Stimulated activated CD4-positive, alpha-beta T cell treated with anti-CD3 and anti-CD28 coated beads, TNF-alpha, amount 100 ng/mL, for 4 hours (primary cell): ENCODE results near the gene MINK1.

Source experiments
- DNase-seq, 3 experiments: peaks; one replicate each; pipeline ENCODE4 v3.0.0-alpha.2; 2020; ENCODE audit warnings: low read depth in 3 of 3

The MINK1 gene

DNA sequence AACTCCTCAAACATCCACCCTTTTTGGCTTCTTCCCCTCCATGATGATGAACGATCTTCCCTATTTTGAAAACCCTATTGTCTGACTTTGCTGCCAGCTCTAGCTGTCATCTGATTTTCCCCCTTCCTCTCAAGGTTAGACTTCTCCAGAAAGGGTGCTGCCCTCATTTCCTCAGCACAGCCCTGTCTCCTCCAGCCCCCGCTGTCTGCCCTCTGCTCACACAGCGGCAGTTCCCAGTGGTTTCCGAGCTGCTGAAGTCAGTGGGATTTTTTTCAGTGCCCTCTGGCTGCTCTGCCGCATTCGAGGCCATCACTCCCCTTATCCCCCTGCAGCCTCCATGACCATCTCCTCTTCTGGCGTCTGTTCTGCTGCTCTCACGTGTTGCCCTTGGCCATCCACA is 39.6 kb downstream of the MINK1 start:
- DNase-seq, result no peak

DNA sequence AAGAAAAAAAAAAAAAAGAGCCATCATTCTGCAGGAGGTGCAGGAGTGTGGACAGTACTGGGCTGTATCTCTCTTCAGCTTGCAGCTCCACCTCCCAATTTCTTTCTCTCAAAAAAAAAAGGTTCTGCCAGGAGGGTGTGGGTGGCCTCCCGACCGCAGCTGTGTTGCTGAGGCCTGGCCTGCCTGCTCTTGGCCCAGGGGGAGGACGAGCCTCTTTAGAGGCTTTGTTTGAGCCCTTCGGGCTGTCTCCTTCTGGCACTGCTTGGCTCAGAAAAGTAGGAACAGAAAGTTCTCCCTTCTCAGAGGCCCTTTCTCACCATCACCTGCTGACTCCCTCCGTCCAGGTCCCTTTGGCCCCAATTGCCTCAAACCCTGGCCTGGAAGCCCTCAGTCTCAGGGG is 43.9 kb downstream of the MINK1 start:
- no peak for DNase-seq

DNA sequence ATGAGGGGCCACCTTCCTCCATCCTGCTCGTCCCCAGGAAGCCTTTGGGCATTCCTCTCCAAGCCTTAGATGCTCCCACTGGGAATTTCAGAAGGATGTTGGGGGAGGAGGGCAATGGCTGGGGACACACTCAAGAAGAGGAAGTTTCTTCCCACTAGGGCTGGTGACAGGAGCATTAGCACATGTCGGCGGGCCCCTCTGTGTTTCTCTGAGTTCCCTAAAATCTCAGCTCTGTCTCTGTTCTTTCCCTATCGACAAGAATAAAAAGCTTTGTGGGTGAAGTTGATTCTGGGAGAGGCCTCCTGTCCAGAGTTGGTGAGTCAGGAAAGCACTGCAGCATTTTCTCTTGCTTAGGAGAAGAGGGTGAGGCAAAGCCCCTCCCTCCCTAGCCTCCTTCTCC is 46.5 kb downstream of the MINK1 start:
- no peak for DNase-seq

DNA sequence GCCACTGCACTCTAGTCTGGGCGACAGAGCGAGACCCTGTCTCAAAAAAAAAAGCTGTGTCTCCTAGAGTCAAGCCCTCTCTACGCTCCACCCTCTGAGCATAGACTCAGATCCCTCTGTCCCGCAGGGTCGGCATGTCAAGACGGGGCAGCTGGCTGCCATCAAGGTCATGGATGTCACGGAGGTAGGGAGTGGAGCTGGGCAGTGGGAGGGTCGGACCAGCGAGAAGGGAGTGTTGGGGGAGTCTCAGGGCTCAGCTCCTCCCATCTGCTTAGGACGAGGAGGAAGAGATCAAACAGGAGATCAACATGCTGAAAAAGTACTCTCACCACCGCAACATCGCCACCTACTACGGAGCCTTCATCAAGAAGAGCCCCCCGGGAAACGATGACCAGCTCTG is 47.7 kb downstream of the MINK1 start:
- DNase-seq, result no peak

DNA sequence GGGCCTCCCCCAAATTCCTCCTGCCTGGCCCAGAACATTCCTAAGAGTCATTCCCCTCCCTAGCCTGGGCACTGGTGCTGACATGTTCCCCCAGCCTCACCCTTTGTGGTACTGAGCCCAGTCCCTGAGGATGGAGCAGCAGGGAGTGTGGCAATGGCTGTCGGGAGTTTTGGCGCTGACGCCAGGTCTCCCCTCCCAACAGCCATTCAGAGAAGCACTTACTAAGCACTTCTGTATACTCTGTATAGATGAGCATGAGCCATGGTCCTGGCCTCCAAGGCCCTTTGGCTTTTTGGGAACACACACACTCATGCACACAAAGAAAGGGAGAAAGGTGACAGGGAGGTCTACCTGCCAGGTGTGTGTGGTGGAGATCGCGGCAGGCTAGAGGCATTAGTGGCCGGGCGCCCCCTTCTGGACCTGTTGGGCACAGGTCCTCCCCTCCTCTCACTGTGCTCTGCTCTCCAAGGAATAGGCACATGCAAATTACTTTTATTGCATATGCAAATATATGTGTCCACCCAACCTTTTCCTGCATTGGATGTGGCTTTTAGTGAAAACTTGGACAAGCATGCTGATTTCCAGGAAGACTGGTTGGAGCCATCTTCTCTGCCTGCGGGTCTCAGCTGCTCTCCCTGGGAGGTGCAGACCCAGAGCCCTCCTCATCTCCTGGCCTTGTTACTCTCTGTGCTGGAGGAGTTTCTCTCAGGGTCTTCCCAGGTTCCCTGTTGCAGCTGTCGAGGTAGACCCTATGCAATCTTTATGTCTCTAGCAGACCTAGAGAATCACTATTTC is 48.8 kb downstream of the MINK1 start:
- peak in 2 of 3 experiments; percentile 37 to 53 for DNase-seq

DNA sequence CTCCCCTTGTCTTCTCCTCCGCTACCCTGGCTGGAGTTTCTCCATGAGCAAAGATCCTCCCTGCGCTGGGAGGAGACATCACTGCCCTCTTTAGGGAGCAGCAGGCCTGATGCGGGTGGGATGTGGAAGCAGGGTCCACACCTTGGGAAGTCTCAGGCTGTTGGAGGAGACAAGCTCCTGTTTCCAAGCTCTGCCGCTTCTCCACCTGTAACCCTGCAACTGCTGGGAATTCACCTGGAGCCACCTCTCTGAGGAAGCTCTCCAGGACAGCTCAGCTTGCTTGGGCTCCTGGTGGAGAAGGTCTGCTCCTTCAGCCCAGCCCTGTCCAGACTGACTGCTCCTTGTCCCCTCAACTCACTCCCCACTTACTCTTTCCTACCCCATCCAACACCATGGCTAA is 51.3 kb downstream of the MINK1 start:
- no peak for DNase-seq

DNA sequence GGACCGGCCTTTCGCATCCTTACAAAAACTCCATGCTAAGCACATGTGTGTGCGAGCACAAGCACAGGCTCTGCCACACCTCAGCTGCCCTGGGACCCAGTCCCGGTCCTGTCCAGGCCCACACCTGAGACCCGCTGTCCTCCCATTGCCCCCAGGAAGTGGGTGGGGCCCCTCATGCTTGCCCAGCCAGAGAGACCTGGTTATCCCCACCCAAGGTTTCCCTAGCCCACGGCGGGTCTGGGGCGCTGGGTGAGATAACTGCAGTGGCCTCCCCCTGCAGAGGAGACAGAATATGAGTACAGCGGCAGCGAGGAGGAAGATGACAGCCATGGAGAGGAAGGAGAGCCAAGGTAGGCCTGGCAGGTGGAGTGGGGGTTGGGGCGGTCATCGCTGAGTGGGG is 53.7 kb downstream of the MINK1 start:
- no peak for DNase-seq

GRCh38 chr17:4887581-4887980 is 54.4 kb downstream of the MINK1 start:
- DNase-seq, result no peak

GRCh38 chr17:4891411-4892410 is 58.6 kb downstream of the MINK1 start:
- no peak for DNase-seq

- DNase-seq, result no peak
These were observed 59.5 kb downstream of the MINK1 start for GRCh38 chr17:4892499-4893221.

DNA sequence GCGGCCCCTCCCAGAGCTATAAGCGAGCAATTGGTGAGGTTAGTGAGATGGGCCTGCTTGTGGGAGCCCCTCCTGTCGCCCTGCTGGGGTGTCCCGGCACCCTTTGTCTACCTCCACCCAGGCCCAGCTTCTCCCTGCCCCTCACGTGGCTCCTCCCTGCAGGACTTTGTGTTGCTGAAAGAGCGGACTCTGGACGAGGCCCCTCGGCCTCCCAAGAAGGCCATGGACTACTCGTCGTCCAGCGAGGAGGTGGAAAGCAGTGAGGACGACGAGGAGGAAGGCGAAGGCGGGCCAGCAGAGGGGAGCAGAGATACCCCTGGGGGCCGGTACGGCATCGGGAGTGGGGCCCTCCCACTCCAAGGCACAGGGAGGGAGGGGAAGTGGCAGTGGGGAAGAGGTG is 60.1 kb downstream of the MINK1 start:
- DNase-seq, result no peak

DNA sequence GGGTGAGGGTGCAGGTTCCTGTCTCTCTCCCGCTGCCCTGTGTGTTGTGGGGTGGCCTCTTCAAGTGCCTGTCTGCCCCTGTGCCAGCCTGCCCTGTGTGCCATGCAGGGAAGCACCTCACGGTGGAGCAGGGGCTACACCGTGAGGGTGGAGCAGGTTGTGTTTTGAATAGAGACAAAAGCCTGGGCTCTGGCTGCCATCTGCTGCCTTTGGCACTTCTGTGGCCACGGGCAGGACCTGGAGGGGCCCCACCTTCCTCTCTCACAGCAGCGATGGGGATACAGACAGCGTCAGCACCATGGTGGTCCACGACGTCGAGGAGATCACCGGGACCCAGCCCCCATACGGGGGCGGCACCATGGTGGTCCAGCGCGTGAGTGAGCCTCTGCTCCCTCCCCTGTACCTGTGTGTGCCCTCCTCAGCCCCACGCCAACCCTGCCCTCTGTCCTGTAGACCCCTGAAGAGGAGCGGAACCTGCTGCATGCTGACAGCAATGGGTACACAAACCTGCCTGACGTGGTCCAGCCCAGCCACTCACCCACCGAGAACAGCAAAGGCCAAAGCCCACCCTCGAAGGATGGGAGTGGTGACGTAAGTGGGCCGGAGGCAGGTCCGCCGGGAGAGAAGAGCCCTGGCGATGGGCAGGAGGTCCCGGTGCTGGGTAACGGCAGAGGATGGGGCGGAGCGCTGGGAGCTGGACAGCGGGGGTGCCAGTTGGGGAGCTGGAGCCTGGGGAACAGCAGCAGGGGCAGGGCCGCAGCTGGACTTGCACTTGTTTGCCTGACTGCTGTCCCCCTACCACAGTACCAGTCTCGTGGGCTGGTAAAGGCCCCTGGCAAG is 60.8 kb downstream of the MINK1 start:
- no peak for DNase-seq

DNA sequence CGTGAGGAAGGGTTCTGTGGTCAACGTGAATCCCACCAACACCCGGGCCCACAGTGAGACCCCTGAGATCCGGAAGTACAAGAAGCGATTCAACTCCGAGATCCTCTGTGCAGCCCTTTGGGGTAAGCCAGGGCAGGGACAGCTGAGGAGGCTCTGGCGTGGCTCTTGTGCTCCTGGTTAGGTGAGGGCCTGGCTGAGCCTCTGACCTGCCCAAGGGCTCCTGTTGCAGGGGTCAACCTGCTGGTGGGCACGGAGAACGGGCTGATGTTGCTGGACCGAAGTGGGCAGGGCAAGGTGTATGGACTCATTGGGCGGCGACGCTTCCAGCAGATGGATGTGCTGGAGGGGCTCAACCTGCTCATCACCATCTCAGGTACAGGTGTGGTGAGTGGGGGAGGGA is 62.0 kb downstream of the MINK1 start:
- no peak for DNase-seq

GRCh38 chr17:4895657-4896331 is 62.7 kb downstream of the MINK1 start:
- DNase-seq, result no peak

DNA sequence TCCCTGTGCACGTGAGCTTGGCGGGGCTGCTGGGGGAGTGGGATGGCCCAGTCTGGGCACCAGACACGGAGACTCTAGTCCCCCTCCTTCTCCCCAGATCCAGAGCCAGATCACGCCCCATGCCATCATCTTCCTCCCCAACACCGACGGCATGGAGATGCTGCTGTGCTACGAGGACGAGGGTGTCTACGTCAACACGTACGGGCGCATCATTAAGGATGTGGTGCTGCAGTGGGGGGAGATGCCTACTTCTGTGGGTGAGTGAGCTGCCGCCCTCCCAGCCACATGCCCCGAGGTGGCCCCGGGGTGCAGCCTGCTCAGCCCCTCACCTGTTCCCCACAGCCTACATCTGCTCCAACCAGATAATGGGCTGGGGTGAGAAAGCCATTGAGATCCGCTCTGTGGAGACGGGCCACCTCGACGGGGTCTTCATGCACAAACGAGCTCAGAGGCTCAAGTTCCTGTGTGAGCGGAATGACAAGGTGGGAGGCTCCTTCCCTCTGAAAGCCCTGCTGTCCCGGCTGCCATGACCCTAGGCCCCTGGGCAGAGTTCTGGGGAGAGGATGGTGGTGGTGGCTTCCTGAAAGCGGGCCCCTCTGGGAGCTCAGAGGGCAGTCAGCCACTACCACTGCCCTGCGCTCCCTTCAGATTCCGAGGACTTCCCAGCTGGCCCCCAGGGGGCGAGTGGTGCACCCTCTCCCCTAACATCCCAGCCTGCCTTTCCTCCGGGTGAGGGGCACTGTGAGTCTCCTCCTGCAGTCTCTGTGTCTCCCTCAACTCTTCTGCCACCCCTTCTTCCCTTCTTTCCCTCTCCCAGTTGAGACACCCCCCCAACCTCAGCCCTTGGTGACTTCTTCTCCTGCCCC is 63.4 kb downstream of the MINK1 start:
- no peak for DNase-seq

DNA sequence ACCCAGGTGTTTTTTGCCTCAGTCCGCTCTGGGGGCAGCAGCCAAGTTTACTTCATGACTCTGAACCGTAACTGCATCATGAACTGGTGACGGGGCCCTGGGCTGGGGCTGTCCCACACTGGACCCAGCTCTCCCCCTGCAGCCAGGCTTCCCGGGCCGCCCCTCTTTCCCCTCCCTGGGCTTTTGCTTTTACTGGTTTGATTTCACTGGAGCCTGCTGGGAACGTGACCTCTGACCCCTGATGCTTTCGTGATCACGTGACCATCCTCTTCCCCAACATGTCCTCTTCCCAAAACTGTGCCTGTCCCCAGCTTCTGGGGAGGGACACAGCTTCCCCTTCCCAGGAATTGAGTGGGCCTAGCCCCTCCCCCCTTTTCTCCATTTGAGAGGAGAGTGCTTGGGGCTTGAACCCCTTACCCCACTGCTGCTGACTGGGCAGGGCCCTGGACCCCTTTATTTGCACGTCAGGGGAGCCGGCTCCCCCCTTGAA is 64.1 kb downstream of the MINK1 start:
- no peak for DNase-seq

DNA sequence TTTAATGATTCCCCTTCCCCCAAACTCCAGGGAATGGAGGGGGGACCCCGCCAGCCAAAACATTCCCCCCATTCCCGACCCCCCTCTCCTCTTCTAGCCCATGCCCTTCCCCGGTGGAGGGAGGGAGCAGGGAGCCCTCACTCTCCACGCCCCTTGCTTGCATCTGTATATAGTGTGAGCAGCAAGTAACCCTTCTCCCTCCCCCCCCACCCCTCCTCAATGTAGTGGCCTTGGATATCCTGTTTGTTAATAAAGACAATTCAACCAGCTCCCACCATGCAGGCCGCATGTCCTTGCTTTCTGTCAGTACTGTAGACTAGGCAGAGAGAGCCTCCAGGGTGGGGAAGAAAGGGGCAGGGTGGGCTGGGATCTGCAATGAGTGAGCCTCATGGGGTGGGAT is 64.6 kb downstream of the MINK1 start:
- no peak for DNase-seq

- DNase-seq, result no peak
These were observed 65.2 kb downstream of the MINK1 start for GRCh38 chr17:4898351-4898750.

DNA sequence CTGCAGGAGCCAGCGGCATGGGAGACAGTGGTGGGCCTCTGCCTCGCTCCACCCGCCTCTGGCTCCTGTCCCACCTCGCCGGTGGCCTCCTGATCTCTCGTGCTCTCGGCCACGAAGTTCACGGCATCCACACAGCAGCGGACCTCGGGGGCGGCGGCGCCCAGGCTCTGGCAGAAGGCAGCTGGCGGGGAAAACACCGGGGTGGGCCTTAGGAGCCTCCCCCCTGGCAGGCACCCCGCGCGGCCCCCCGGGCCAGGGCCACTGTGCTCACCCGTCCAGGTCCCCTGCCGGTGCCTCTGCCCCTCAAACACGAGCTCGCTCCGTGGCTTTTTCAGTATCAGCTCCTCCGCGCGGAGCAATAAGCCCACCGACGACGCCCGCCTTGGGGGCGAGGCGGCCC is 65.8 kb downstream of the MINK1 start:
- no peak for DNase-seq
